Measurements from ENCODE around the gene INAFM2. TPM values are rescaled to one million over a fixed set of nuclear protein-coding genes. Genes with fewer than 3 reads are reported as not detected.

INAFM2 gene
- total and polyA plus RNA-seq, 2 of the 4 experiments (the other 2 are of a cell fraction), result 10.4 to 14.0 TPM

GRCh38 chr15:40316931-40317330 is 6.6 kb upstream of the INAFM2 start:
- H3K36me3 ChIP-seq (ENCODE audit: control insufficient read depth, insufficient read depth, low read length), result no peaks in the 10 kb centered on the region
- H3K4me2 ChIP-seq (ENCODE audit: low read depth, low read length), result no peak overlapping the region
- no peak overlapping the region for H2BK5ac ChIP-seq (ENCODE audit: low read depth, low read length, poor library complexity, severe bottlenecking)
- no peak overlapping the region for H2BK20ac ChIP-seq (ENCODE audit: low read depth, low read length)
- no CpG with 5 or more reads among the region's 3 CpGs for WGBS, 2 experiments (ENCODE audit: extremely low coverage in 2 of 2, insufficient read length in 1 of 2)
- no peak overlapping the region for H2BK120ac ChIP-seq (ENCODE audit: low read depth, low read length)
- intact Hi-C loops (cut with micrococcal nuclease), result no loop called here
- H3K4me3 ChIP-seq (ENCODE audit: insufficient read depth, low read depth, low read length), result no peak overlapping the region
- no peak overlapping the region for H3K56ac ChIP-seq (ENCODE audit: extremely low read depth, insufficient read depth, low read length)
- peaks cover 29% of the 10 kb centered on the region for H3K27me3 ChIP-seq (ENCODE audit: control insufficient read depth, insufficient read depth, low read length)
- H3K9me3 ChIP-seq (ENCODE audit: control insufficient read depth, insufficient read depth, low read length), result no peaks in the 10 kb centered on the region
- no peak overlapping the region for H3K23ac ChIP-seq (ENCODE audit: low read depth, low read length)
- H2BK15ac ChIP-seq (ENCODE audit: low read depth, low read length), result no peak overlapping the region
- no peak overlapping the region for H4K91ac ChIP-seq (ENCODE audit: insufficient read depth, low read depth, low read length)
- H3K4ac ChIP-seq (ENCODE audit: low read depth, low read length), result no peak overlapping the region
- DNase-seq, result no peak
- no peaks in the 10 kb centered on the region for H3K4me1 ChIP-seq (ENCODE audit: control insufficient read depth, insufficient read depth, low read length)
- BruUV-seq (replicated peaks), result no TSS peak
- CTCF ChIA-PET, result no interaction called here
- H3K27ac ChIP-seq (ENCODE audit: insufficient read depth, low read length), result no peak overlapping the region
- H4K8ac ChIP-seq (ENCODE audit: low read depth in 2 of 2, low read length in 2 of 2), result no peak overlapping the region
- no peaks in the 10 kb centered on the region for H3K79me1 ChIP-seq (ENCODE audit: low read depth in 1 of 2, low read length in 2 of 2)
- dilution Hi-C loops (cut with HindIII; ENCODE audit: low sequenced_read_pairs, unreplicated experiment), result no loop called here
- H4K5ac ChIP-seq (ENCODE audit: low read depth, low read length), result no peak overlapping the region
- no peak overlapping the region for H3K18ac ChIP-seq (ENCODE audit: low read depth, low read length)
- no peak overlapping the region for H3K9ac ChIP-seq (ENCODE audit: low read depth, low read length)
- H3K14ac ChIP-seq (replicated peaks; ENCODE audit: low read depth, low read length), result no peak overlapping the region
- H4K20me1 ChIP-seq (ENCODE audit: insufficient read depth, low read length), result no peaks in the 10 kb centered on the region
- TF ChIP-seq CEBPB (IDR thresholded peaks at IDR 0.05; ENCODE audit: low read depth, low read length) (no peak), CHD1 (IDR thresholded peaks at IDR 0.05; ENCODE audit: low read depth, low read length) (no peak), MAFK (IDR thresholded peaks at IDR 0.05; ENCODE audit: low read depth, low read length) (no peak), FOS (IDR thresholded peaks at IDR 0.05; ENCODE audit: low read depth, low read length) (no peak), BHLHE40 (IDR thresholded peaks at IDR 0.05; ENCODE audit: low read depth, low read length) (no peak), RFX5 (IDR thresholded peaks at IDR 0.05; ENCODE audit: low read depth, low read length) (no peak), RAD21 (IDR thresholded peaks at IDR 0.05; ENCODE audit: low read length) (no peak), POLR2A (IDR thresholded peaks at IDR 0.05; ENCODE audit: low read depth, low read length) (no peak)
- TF ChIP-seq, protein P1, sequence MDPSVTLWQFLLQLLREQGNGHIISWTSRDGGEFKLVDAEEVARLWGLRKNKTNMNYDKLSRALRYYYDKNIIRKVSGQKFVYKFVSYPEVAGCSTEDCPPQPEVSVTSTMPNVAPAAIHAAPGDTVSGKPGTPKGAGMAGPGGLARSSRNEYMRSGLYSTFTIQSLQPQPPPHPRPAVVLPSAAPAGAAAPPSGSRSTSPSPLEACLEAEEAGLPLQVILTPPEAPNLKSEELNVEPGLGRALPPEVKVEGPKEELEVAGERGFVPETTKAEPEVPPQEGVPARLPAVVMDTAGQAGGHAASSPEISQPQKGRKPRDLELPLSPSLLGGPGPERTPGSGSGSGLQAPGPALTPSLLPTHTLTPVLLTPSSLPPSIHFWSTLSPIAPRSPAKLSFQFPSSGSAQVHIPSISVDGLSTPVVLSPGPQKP (IDR thresholded peaks at IDR 0.05; ENCODE audit: borderline replicate concordance, low read depth, low read length), result no peak
- TF ChIP-seq, protein P2, sequence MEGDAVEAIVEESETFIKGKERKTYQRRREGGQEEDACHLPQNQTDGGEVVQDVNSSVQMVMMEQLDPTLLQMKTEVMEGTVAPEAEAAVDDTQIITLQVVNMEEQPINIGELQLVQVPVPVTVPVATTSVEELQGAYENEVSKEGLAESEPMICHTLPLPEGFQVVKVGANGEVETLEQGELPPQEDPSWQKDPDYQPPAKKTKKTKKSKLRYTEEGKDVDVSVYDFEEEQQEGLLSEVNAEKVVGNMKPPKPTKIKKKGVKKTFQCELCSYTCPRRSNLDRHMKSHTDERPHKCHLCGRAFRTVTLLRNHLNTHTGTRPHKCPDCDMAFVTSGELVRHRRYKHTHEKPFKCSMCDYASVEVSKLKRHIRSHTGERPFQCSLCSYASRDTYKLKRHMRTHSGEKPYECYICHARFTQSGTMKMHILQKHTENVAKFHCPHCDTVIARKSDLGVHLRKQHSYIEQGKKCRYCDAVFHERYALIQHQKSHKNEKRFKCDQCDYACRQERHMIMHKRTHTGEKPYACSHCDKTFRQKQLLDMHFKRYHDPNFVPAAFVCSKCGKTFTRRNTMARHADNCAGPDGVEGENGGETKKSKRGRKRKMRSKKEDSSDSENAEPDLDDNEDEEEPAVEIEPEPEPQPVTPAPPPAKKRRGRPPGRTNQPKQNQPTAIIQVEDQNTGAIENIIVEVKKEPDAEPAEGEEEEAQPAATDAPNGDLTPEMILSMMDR (conservative IDR thresholded peaks at IDR 0.05; ENCODE audit: low read depth, low read length), result no peak
- H2AK5ac ChIP-seq (ENCODE audit: low read depth, low read length), result no peak overlapping the region
- H2AK9ac ChIP-seq (replicated peaks; ENCODE audit: low read depth, low read length, poor library complexity), result no peak overlapping the region
- no peak overlapping the region for H2AFZ ChIP-seq (replicated peaks; ENCODE audit: low read length, poor library complexity)
- POLR2A ChIA-PET (ENCODE audit: unreplicated experiment), result no interaction called here
- H3K9me1 ChIP-seq (ENCODE audit: insufficient read depth, low read length), result no peaks in the 10 kb centered on the region
- ATAC-seq (ENCODE audit: low read depth), result no peak
- in situ Hi-C loops (cut with MboI; ENCODE audit: low sequenced_read_pairs), result no loop called here
